ENCODE data around the gene SNAI3. TPM values are rescaled to one million over a fixed set of nuclear protein-coding genes. Genes with fewer than 3 reads are reported as not detected.
"Not testable (repeated sequence)": the region's sequence is repeated elsewhere in the genome, so short reads cannot be mapped to it uniquely, and the experiment has no call there.

Gene SNAI3
- total and polyA plus RNA-seq, 7 experiments from 2014 or later: 2.7 to 13.5 (median 6.5) TPM

GRCh38 chr16:88669980-88670379 is 16.3 kb downstream of the SNAI3 start:
- Mint-ChIP-seq H3K36me3 (peaks cover 0 to 12% (median 0%) of the 10 kb centered on the region in 5 donors), H3K27ac (no peak overlapping the region), H3K27me3 (no peaks in the 10 kb centered on the region), H3K4me1 (peaks cover 0 to 7% (median 2%) of the 10 kb centered on the region in 7 donors), H3K9me3 (no peaks in the 10 kb centered on the region), H3K4me3 (no peak overlapping the region)
- no peaks in the 10 kb centered on the region for H3K4me1 ChIP-seq (ENCODE audit: control insufficient read depth in 2 of 2, insufficient read depth in 2 of 2, low read length in 2 of 2)
- no peaks in the 10 kb centered on the region for H3K27me3 ChIP-seq (ENCODE audit: control insufficient read depth in 2 of 2, insufficient read depth in 2 of 2, low read length in 2 of 2)
- DNase-seq: no peak
- CTCF ChIA-PET: interaction anchor here (0.7 kb wide), 2 partner anchors 22 to 51 kb away, joined by 3 read pairs; no protein-coding TSS in a partner anchor
- no peaks in the 10 kb centered on the region for H3K9me3 ChIP-seq (ENCODE audit: control insufficient read depth in 2 of 3, low read length in 3 of 3)
- no peak for ATAC-seq
- intact Hi-C loops (cut with micrococcal nuclease): no loop called here
- H3K4me3 ChIP-seq (ENCODE audit: low read length): no peak overlapping the region
- H3K36me3 ChIP-seq (ENCODE audit: control insufficient read depth in 2 of 3, insufficient read depth in 3 of 3, low read length in 3 of 3): peaks cover 0 to 2% (median 0%) of the 10 kb centered on the region in 3 experiments
- POLR2A ChIA-PET: interaction anchor here (0.7 to 1.4 kb wide), 3 partner anchors 11 to 31 kb away, joined by 3 to 4 read pairs (median 3); no protein-coding TSS in a partner anchor
- no peak overlapping the region for H3K27ac ChIP-seq (ENCODE audit: low read depth, low read length)

- not testable (repeated sequence) for DNase-seq
Observed at GRCh38 chr16:88669493-88669892, 16.8 kb downstream of the SNAI3 start.

GRCh38 chr16:88667461-88667860 is 18.8 kb downstream of the SNAI3 start:
- peaks cover under 1 to 4% of the 10 kb centered on the region in 2 donors for H3K4me1 ChIP-seq (ENCODE audit: control insufficient read depth in 2 of 2, insufficient read depth in 2 of 2, low read length in 2 of 2)
- H3K36me3 ChIP-seq (ENCODE audit: control insufficient read depth in 2 of 3, insufficient read depth in 3 of 3, low read length in 3 of 3): peaks cover 0 to 6% (median 0%) of the 10 kb centered on the region in 3 experiments
- H3K27ac ChIP-seq (ENCODE audit: low read depth, low read length): no peak overlapping the region
- no peak for DNase-seq
- no peaks in the 10 kb centered on the region for H3K9me3 Mint-ChIP-seq
- H3K4me1 Mint-ChIP-seq: peaks cover 0 to 15% (median 8%) of the 10 kb centered on the region in 7 donors
- H3K27ac Mint-ChIP-seq: peak overlapping the region in 1 of 9 donors; percentile 5
- peaks cover 0 to 9% (median 0%) of the 10 kb centered on the region in 5 donors for H3K36me3 Mint-ChIP-seq
- ChIA-PET CTCF (no interaction called here), POLR2A (interaction anchor here (1.2 kb wide), 1 partner anchor 18 kb away, joined by 4 read pairs; no protein-coding TSS in a partner anchor)
- intact Hi-C loops (cut with micrococcal nuclease): no loop called here
- no peaks in the 10 kb centered on the region for H3K9me3 ChIP-seq (ENCODE audit: control insufficient read depth in 2 of 3, low read length in 3 of 3)
- no peak for ATAC-seq
- H3K4me3 Mint-ChIP-seq: no peak overlapping the region
- H3K27me3 ChIP-seq (ENCODE audit: control insufficient read depth in 2 of 2, insufficient read depth in 2 of 2, low read length in 2 of 2): no peaks in the 10 kb centered on the region
- no peak overlapping the region for H3K4me3 ChIP-seq (ENCODE audit: low read length)
- no peaks in the 10 kb centered on the region for H3K27me3 Mint-ChIP-seq

More at GRCh38 chr16:88669493-88669892, 16.8 kb downstream of the SNAI3 start:
- intact Hi-C loops (cut with micrococcal nuclease); H3K4me3 ChIP-seq (ENCODE audit: low read length); H3K27me3 ChIP-seq (ENCODE audit: control insufficient read depth in 2 of 2, insufficient read depth in 2 of 2, low read length in 2 of 2); H3K36me3 ChIP-seq (ENCODE audit: control insufficient read depth in 2 of 3, insufficient read depth in 3 of 3, low read length in 3 of 3); H3K4me1 ChIP-seq (ENCODE audit: control insufficient read depth in 2 of 2, insufficient read depth in 2 of 2, low read length in 2 of 2); H3K4me3 Mint-ChIP-seq; H3K9me3 ChIP-seq (ENCODE audit: control insufficient read depth in 2 of 3, low read length in 3 of 3); H3K27ac ChIP-seq (ENCODE audit: low read depth, low read length); H3K27me3 Mint-ChIP-seq; ATAC-seq; H3K27ac Mint-ChIP-seq; H3K9me3 Mint-ChIP-seq: not testable (repeated sequence)
- ChIA-PET CTCF (interaction anchor here (0.7 kb wide), 1 partner anchor 51 kb away, joined by 3 read pairs; no protein-coding TSS in a partner anchor), POLR2A (interaction anchor here (0.7 to 1.4 kb wide), 3 partner anchors 12 to 32 kb away, joined by 3 to 4 read pairs (median 3); no protein-coding TSS in a partner anchor)
- H3K4me1 Mint-ChIP-seq: peaks cover 0 to 12% (median 5%) of the 10 kb centered on the region in 7 donors
- H3K36me3 Mint-ChIP-seq: peaks cover 0 to 12% (median 0%) of the 10 kb centered on the region in 5 donors

- H3K4me3 ChIP-seq (ENCODE audit: low read length): no peak overlapping the region
- Mint-ChIP-seq H3K27me3 (no peaks in the 10 kb centered on the region), H3K4me3 (peak overlapping the region in 1 of 10 donors; percentile 16), H3K27ac (no peak overlapping the region), H3K9me3 (no peaks in the 10 kb centered on the region), H3K36me3 (peaks cover 0 to 9% (median 0%) of the 10 kb centered on the region in 5 donors), H3K4me1 (peaks cover 12 to 27% (median 17%) of the 10 kb centered on the region in 7 donors)
- no peak overlapping the region for H3K27ac ChIP-seq (ENCODE audit: low read depth, low read length)
- ATAC-seq: no peak
- POLR2A ChIA-PET: interaction anchor here (0.6 to 4.0 kb wide), 3 partner anchors 38 to 124 kb away, joined by 3 to 33 read pairs (median 3); no protein-coding TSS in a partner anchor
- H3K4me1 ChIP-seq (ENCODE audit: control insufficient read depth in 2 of 2, insufficient read depth in 2 of 2, low read length in 2 of 2): peaks cover 8% of the 10 kb centered on the region in 2 donors
- no peaks in the 10 kb centered on the region for H3K9me3 ChIP-seq (ENCODE audit: control insufficient read depth in 2 of 3, low read length in 3 of 3)
- no peaks in the 10 kb centered on the region for H3K27me3 ChIP-seq (ENCODE audit: control insufficient read depth in 2 of 2, insufficient read depth in 2 of 2, low read length in 2 of 2)
- DNase-seq: no peak
- peaks cover 0 to 6% (median 0%) of the 10 kb centered on the region in 3 experiments for H3K36me3 ChIP-seq (ENCODE audit: control insufficient read depth in 2 of 3, insufficient read depth in 3 of 3, low read length in 3 of 3)
- intact Hi-C loops (cut with micrococcal nuclease): no loop called here
- CTCF ChIA-PET: interaction anchor here (0.7 kb wide), 1 partner anchor 15 kb away, joined by 4 read pairs; no protein-coding TSS in a partner anchor
Observed at GRCh38 chr16:88665570-88665969, 20.7 kb downstream of the SNAI3 start.

- no peaks in the 10 kb centered on the region for H3K27me3 Mint-ChIP-seq
- DNase-seq (no peak), ATAC-seq (no peak)
- Histone ChIP-seq H3K4me1 (ENCODE audit: control insufficient read depth in 2 of 2, insufficient read depth in 2 of 2, low read length in 2 of 2) (peaks cover 8% of the 10 kb centered on the region in 2 donors), H3K36me3 (ENCODE audit: control insufficient read depth in 2 of 3, insufficient read depth in 3 of 3, low read length in 3 of 3) (peaks cover 0 to 6% (median 0%) of the 10 kb centered on the region in 3 experiments), H3K9me3 (ENCODE audit: control insufficient read depth in 2 of 3, low read length in 3 of 3) (no peaks in the 10 kb centered on the region), H3K27ac (ENCODE audit: low read depth, low read length) (no peak overlapping the region), H3K4me3 (ENCODE audit: low read length) (no peak overlapping the region), H3K27me3 (ENCODE audit: control insufficient read depth in 2 of 2, insufficient read depth in 2 of 2, low read length in 2 of 2) (no peaks in the 10 kb centered on the region)
- H3K4me1 Mint-ChIP-seq: peaks cover 12 to 28% (median 17%) of the 10 kb centered on the region in 7 donors
- ChIA-PET CTCF (interaction anchor here (0.7 to 1.3 kb wide), 2 partner anchors 16 to 18 kb away, joined by 3 to 4 read pairs; no protein-coding TSS in a partner anchor), POLR2A (interaction anchor here (0.6 to 4.0 kb wide), 3 partner anchors 11 to 42 kb away, joined by 3 to 33 read pairs (median 3); no protein-coding TSS in a partner anchor)
- peaks cover 0 to 9% (median 0%) of the 10 kb centered on the region in 5 donors for H3K36me3 Mint-ChIP-seq
- H3K9me3 Mint-ChIP-seq: no peaks in the 10 kb centered on the region
- H3K4me3 Mint-ChIP-seq: peak overlapping the region; percentile 1 to 95 (median 58)
- peak overlapping the region in 7 of 9 donors; percentile 0 to 39 (median 21) for H3K27ac Mint-ChIP-seq
- intact Hi-C loops (cut with micrococcal nuclease): no loop called here
Observed at GRCh38 chr16:88665148-88665547, 21.2 kb downstream of the SNAI3 start.

- H3K27me3 ChIP-seq (ENCODE audit: control insufficient read depth in 2 of 2, insufficient read depth in 2 of 2, low read length in 2 of 2): no peaks in the 10 kb centered on the region
- Mint-ChIP-seq H3K36me3 (peaks cover 0 to 5% (median 0%) of the 10 kb centered on the region in 5 donors), H3K27me3 (no peaks in the 10 kb centered on the region), H3K27ac (peak within 1 kb of the TSS; percentile 56 to 95 (median 93)), H3K4me3 (peak within 1 kb of the TSS; percentile 91 to 96 (median 94)), H3K9me3 (no peaks in the 10 kb centered on the region), H3K4me1 (peaks cover 12 to 26% (median 19%) of the 10 kb centered on the region in 7 donors)
- H3K4me1 ChIP-seq (ENCODE audit: control insufficient read depth in 2 of 2, insufficient read depth in 2 of 2, low read length in 2 of 2): peaks cover 8% of the 10 kb centered on the region in 2 donors
- ATAC-seq: peak; percentile 99
- ChIA-PET CTCF (interaction anchor here (0.7 kb wide), 1 partner anchor 584 kb away, joined by 3 read pairs; no protein-coding TSS in a partner anchor), POLR2A (interaction anchor here (0.6 to 4.0 kb wide), 16 partner anchors 11 to 92 kb away, joined by 3 to 33 read pairs (median 3); partner anchors contain the start of gene ZC3H18)
- intact Hi-C loops (cut with micrococcal nuclease): loop anchor here (1.0 to 2.0 kb wide), 11 partner anchors 12 to 584 kb away; partner anchors contain the start of genes CTU2 (in 2 of the 2), CYBA (in 2 of the 2), RNF166 (in 2 of the 2) and SNAI3 (in 2 of the 2)
- H3K27ac ChIP-seq (ENCODE audit: low read depth, low read length): peak within 1 kb of the TSS; percentile 95
- DNase-seq: peak; percentile 88 to 96 (median 94)
- peaks cover 0 to 10% (median 0%) of the 10 kb centered on the region in 3 experiments for H3K36me3 ChIP-seq (ENCODE audit: control insufficient read depth in 2 of 3, insufficient read depth in 3 of 3, low read length in 3 of 3)
- no peaks in the 10 kb centered on the region for H3K9me3 ChIP-seq (ENCODE audit: control insufficient read depth in 2 of 3, low read length in 3 of 3)
- peak within 1 kb of the TSS; percentile 89 for H3K4me3 ChIP-seq (ENCODE audit: low read length)
Observed at GRCh38 chr16:88662843-88663606, 23.3 kb downstream of the SNAI3 start, which contains the start of gene MVD. MVD (minus strand) TSS chr16:88663091; CDS start chr16:88663080, 11 bp downstream.
